H1 (cell line): ENCODE results near the gene MEI1. TPM values are rescaled to one million over a fixed set of nuclear protein-coding genes. Genes with fewer than 3 reads are reported as not detected.

ENCODE experiments used
- CTCF ChIA-PET: fragments of 300-600 bp; sonication (Branson Sonifier 250); formaldehyde crosslinking; loops from one replicate; lab custom pipeline; 2021; ENCODE audit not compliant: partially characterized antibody; lab: Charles Lee
- POLR2A ChIA-PET: fragments of 300-600 bp; sonication (Branson Sonifier 250); formaldehyde crosslinking; loops from one replicate; lab custom pipeline; 2021; ENCODE audit warnings: inconsistent platforms; ENCODE audit not compliant: partially characterized antibody; lab: Charles Lee
- DNase-seq, 2 experiments: peaks; one replicate each; pipeline versions ENCODE4 v3.0.0 to v3.0.0-alpha.2; 2010 to 2022; ENCODE audit warnings: low spot score in 2 of 2, low read depth in 1 of 2, mixed read lengths in 1 of 2
- FAIRE-seq: peaks from 2 replicates; lab custom pipeline; 2011; peaks lifted over from hg19 to GRCh38; lab: Jason Lieb, UNC
- H2AFZ ChIP-seq: 2 replicates; pipeline ENCODE4 v1.8.1; 2012; ENCODE audit warnings: low read length, inconsistent platforms
- H2AK5ac ChIP-seq: 2 replicates; pipeline ENCODE4 v1.6.1; 2013; ENCODE audit warnings: low read depth, low read length
- H2BK120ac ChIP-seq: replicated peaks from 2 replicates; pipeline ENCODE3; 2013; ENCODE audit warnings: low read depth, low read length, inconsistent platforms
- H2BK12ac ChIP-seq: 2 replicates; pipeline ENCODE4 v1.6.1; 2013; ENCODE audit warnings: low read depth, low read length
- H2BK15ac ChIP-seq: 2 replicates; pipeline ENCODE4 v1.6.1; 2013; ENCODE audit warnings: low read length
- H2BK20ac ChIP-seq: 2 replicates; pipeline ENCODE4 v1.6.1; 2013; ENCODE audit warnings: low read length
- H2BK5ac ChIP-seq: 2 replicates; pipeline ENCODE4 v1.6.1; 2013; ENCODE audit warnings: low read depth, low read length
- H3K14ac ChIP-seq: 2 replicates; pipeline ENCODE4 v1.6.1; 2013; ENCODE audit warnings: inconsistent platforms; ENCODE audit not compliant: insufficient read length
- H3K18ac ChIP-seq: 2 replicates; pipeline ENCODE4 v1.6.1; 2013; ENCODE audit warnings: low read length; ENCODE audit errors: extremely low read depth
- H3K23ac ChIP-seq: 2 replicates; pipeline ENCODE4 v1.6.1; 2013; ENCODE audit warnings: inconsistent platforms; ENCODE audit not compliant: insufficient read length
- H3K23me2 ChIP-seq: 2 replicates; pipeline ENCODE4 v1.6.1; 2013; ENCODE audit warnings: low read depth, low read length
- H3K27ac ChIP-seq: 2 replicates; pipeline ENCODE4 v1.6.1; 2011; ENCODE audit warnings: low read depth, low read length, inconsistent platforms
- H3K27me3 ChIP-seq, 4 experiments: replicated peaks in 1 of 4; 1 replicate in 1 of 4; 2 replicates in 3 of 4; pipeline versions ENCODE4 v1.6.1 to v1.8.1; 2011 to 2013; ENCODE audit warnings: low read length in 3 of 4, mild to moderate bottlenecking in 3 of 4, inconsistent platforms in 2 of 4, mixed read lengths in 2 of 4, moderate library complexity in 1 of 4; ENCODE audit not compliant: control insufficient read depth in 3 of 4, insufficient read depth in 3 of 4; ENCODE audit errors: extremely low read depth in 1 of 4
- H3K36me3 ChIP-seq, 4 experiments: 2 replicates each; pipeline versions ENCODE4 v1.6.1 to v1.8.1; 2011 to 2013; ENCODE audit warnings: mild to moderate bottlenecking in 4 of 4, low read length in 3 of 4, moderate library complexity in 2 of 4, control low read depth in 1 of 4, inconsistent platforms in 1 of 4; ENCODE audit not compliant: insufficient read depth in 4 of 4, control insufficient read depth in 2 of 4
- H3K4ac ChIP-seq: replicated peaks from 2 replicates; pipeline ENCODE3; 2013; ENCODE audit warnings: low read length, low read depth, mixed read lengths, inconsistent platforms; ENCODE audit not compliant: insufficient read length
- H3K4me1 ChIP-seq, 4 experiments: replicated peaks in 1 of 4; 1 replicate in 1 of 4; 2 replicates in 3 of 4; pipeline versions ENCODE4 v1.6.1 to v1.8.1; 2011 to 2013; ENCODE audit warnings: low read length in 3 of 4, inconsistent platforms in 2 of 4, mixed read lengths in 1 of 4; ENCODE audit not compliant: insufficient read depth in 4 of 4, control insufficient read depth in 3 of 4
- H3K4me2 ChIP-seq, 2 experiments: 2 replicates each; pipeline versions ENCODE4 v1.6.1 to v1.8.1; 2011 to 2013; ENCODE audit warnings: low read depth in 2 of 2, low read length in 2 of 2, control low read depth in 1 of 2, inconsistent platforms in 1 of 2, mild to moderate bottlenecking in 1 of 2; ENCODE audit not compliant: insufficient read depth in 1 of 2
- H3K4me3 ChIP-seq, 4 experiments: fragments of 200-600, 300-600 bp in 1 of 4; sonication (generic), shearing (Covaris generic), sonication (Bioruptor Twin) in 1 of 4; 2 replicates each; pipeline versions ENCODE4 v1.5.1 to v1.8.1; 2011 to 2016; ENCODE audit warnings: low read length in 4 of 4, low read depth in 3 of 4, control low read depth in 2 of 4, inconsistent platforms in 2 of 4, mild to moderate bottlenecking in 2 of 4, mixed read lengths in 1 of 4, moderate library complexity in 1 of 4; ENCODE audit not compliant: insufficient read depth in 2 of 4; ENCODE audit errors: extremely low read depth in 1 of 4
- H3K56ac ChIP-seq: replicated peaks from 2 replicates; pipeline ENCODE3; 2013; ENCODE audit warnings: low read depth, mild to moderate bottlenecking, mixed read lengths, low read length, inconsistent platforms; ENCODE audit not compliant: insufficient read length
- H3K79me1 ChIP-seq: 2 replicates; pipeline ENCODE4 v1.6.1; 2013; ENCODE audit warnings: low read depth, low read length, control low read depth
- H3K79me2 ChIP-seq, 2 experiments: 2 replicates each; pipeline versions ENCODE4 v1.6.1 to v1.8.1; 2012 to 2013; ENCODE audit warnings: low read length in 2 of 2, mild to moderate bottlenecking in 2 of 2, inconsistent platforms in 1 of 2; ENCODE audit not compliant: insufficient read depth in 2 of 2, control insufficient read depth in 1 of 2
- H3K9ac ChIP-seq, 4 experiments: replicated peaks in 1 of 4; 1 replicate in 1 of 4; 2 replicates in 3 of 4; pipeline versions ENCODE4 v1.6.1 to v1.8.1; 2011 to 2013; ENCODE audit warnings: low read depth in 3 of 4, low read length in 3 of 4, control low read depth in 2 of 4, mild to moderate bottlenecking in 2 of 4, moderate library complexity in 2 of 4, inconsistent platforms in 1 of 4; ENCODE audit errors: extremely low read depth in 1 of 4
- H3K9me3 ChIP-seq, 2 experiments: 2 replicates each; pipeline versions ENCODE4 v1.6.1 to v1.8.1; 2012 to 2013; ENCODE audit warnings: mild to moderate bottlenecking in 2 of 2, moderate library complexity in 2 of 2, control low read depth in 1 of 2, inconsistent platforms in 1 of 2, low read depth in 1 of 2, low read length in 1 of 2, mixed read lengths in 1 of 2; ENCODE audit not compliant: insufficient read depth in 2 of 2
- H4K20me1 ChIP-seq, 2 experiments: replicated peaks in 1 of 2; 2 replicates each; pipeline versions ENCODE3 to v1.8.1; 2011 to 2013; ENCODE audit warnings: inconsistent platforms in 2 of 2, low read length in 2 of 2, mild to moderate bottlenecking in 1 of 2; ENCODE audit not compliant: insufficient read depth in 2 of 2, control insufficient read depth in 1 of 2
- H4K5ac ChIP-seq: 2 replicates; pipeline ENCODE4 v1.6.1; 2013; ENCODE audit warnings: low read length, low read depth, mixed read lengths, inconsistent platforms; ENCODE audit not compliant: insufficient read length
- H4K8ac ChIP-seq: 2 replicates; pipeline ENCODE4 v1.8.0; 2013; ENCODE audit warnings: mild to moderate bottlenecking, moderate library complexity, low read length, inconsistent platforms; ENCODE audit not compliant: insufficient read depth; ENCODE audit errors: extremely low read depth
- H4K91ac ChIP-seq: replicated peaks from 2 replicates; pipeline ENCODE3; 2013; ENCODE audit warnings: low read length, mixed read lengths, inconsistent platforms; ENCODE audit not compliant: insufficient read length
- CHD2 ChIP-seq: IDR thresholded peaks from 2 replicates; pipeline ENCODE4 v1.6.1; 2012; ENCODE audit warnings: low read length, improper control_type of control experiment
- POU5F1 ChIP-seq: IDR thresholded peaks from 2 replicates; pipeline ENCODE4 v1.6.1; 2011; ENCODE audit warnings: low read depth, mild to moderate bottlenecking, low read length, moderate library complexity
- WGBS, 2 experiments: shearing (Covaris generic) in 1 of 2; methylation state at CpG; one replicate each; pipeline versions ENCODE4 v1.1.6 to v1.1.7; 2013 to 2015; ENCODE audit warnings: low lambda C conversion rate in 2 of 2, mixed read lengths in 2 of 2, inconsistent platforms in 1 of 2, low coverage in 1 of 2, missing lambda C conversion rate in 1 of 2; ENCODE audit not compliant: insufficient replicate concordance in 2 of 2, insufficient coverage in 1 of 2, insufficient read length in 1 of 2; ENCODE audit errors: extremely low coverage in 1 of 2, missing lambda C conversion rate in 1 of 2; 5-methylcytosine and 5-hydroxymethylcytosine counted together
- polyA plus RNA-seq, 7 experiments: library from polyadenylated mRNA; depleted of rRNA in 3 of 7; stranded (reverse) in 5 of 7; unstranded in 2 of 7; fragments of >200 nt in 5 of 7; fragments of 200-250 nt in 2 of 7; gene quantifications; 1 replicate in 5 of 7; 2 replicates in 1 of 7; 4 replicates in 1 of 7; pipeline versions ENCODE4 v1.2.1 to v1.2.3, GENCODE V29; 2011 to 2013; ENCODE audit warnings: missing spikeins in 2 of 7, mixed read lengths in 2 of 7
- total RNA-seq: library from RNA; stranded (reverse); fragmentation: NEBNext Ultra II Directional; extraction: Animal tissue kit (Norgen Biotek cat#: 25700); gene quantifications from 2 replicates; pipeline ENCODE4 v1.2.1, GENCODE V29; 2021
- TF ChIP-seq, protein P1 (sequence below): IDR thresholded peaks from 2 replicates; pipeline ENCODE4 v1.6.1; 2012; ENCODE audit warnings: low read length, inconsistent platforms

Gene MEI1
- total and polyA plus RNA-seq, 2 of the 8 experiments (the other 6 are each of a cell fraction or from before 2014, with no cell fraction given), result 0.27 to 0.54 TPM

DNA sequence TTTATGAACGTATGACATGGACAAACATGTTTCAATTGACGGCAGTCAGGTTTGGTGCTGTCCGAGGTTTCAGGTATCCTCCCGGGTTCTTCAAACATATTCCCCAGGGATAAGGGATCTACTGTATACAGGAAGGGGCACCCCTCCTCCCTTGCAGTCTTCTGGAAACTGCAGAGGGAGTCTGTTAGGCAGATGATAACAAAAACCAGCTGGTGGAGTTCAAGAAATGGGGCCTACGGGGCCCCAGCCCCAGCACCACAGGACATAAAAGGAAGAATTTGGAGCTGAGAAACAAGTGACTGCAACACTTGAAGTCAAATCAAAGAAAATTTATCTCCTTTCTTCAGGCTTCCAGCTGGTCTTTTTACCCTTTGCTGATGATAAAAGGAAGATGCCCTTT lies 42.7 kb upstream of the MEI1 start:
- WGBS, 2 experiments, result 93% methylated on average over 5 of the region's 5 CpGs; no CpG with 5 or more reads in 1 of the 2 experiments
- no peak overlapping the region for H4K91ac ChIP-seq
- H4K20me1 ChIP-seq, result peaks cover 2 to 8% of the 10 kb centered on the region in 2 experiments
- no peak overlapping the region for H2AK5ac ChIP-seq
- no peak overlapping the region for H2BK12ac ChIP-seq
- no peaks in the 10 kb centered on the region for H3K9me3 ChIP-seq
- peaks cover 65 to 93% (median 81%) of the 10 kb centered on the region in 4 experiments for H3K36me3 ChIP-seq
- H3K18ac ChIP-seq, result no peak overlapping the region
- no peak overlapping the region for H2BK20ac ChIP-seq
- no peak overlapping the region for H3K4me3 ChIP-seq
- H3K4ac ChIP-seq, result no peak overlapping the region
- H4K5ac ChIP-seq, result no peak overlapping the region
- no peak overlapping the region for H3K14ac ChIP-seq
- FAIRE-seq (no peak), DNase-seq (no peak)
- no peak overlapping the region for H3K9ac ChIP-seq
- H3K79me2 ChIP-seq, result no peaks in the 10 kb centered on the region
- no peak overlapping the region for H3K4me2 ChIP-seq
- H3K27me3 ChIP-seq, result no peaks in the 10 kb centered on the region
- H4K8ac ChIP-seq, result no peak overlapping the region
- H3K27ac ChIP-seq, result no peak overlapping the region
- ChIA-PET CTCF (interaction anchor here (0.9 to 2.1 kb wide), 3 partner anchors 8 to 10 kb away, joined by 3 to 5 read pairs (median 5); no protein-coding TSS in a partner anchor), POLR2A (interaction anchor here (0.7 to 16.5 kb wide), 5 partner anchors 9 to 144 kb away, joined by 3 to 129 read pairs (median 5); partner anchors contain the start of genes CCDC134 and XRCC6)
- TF ChIP-seq, protein P1, sequence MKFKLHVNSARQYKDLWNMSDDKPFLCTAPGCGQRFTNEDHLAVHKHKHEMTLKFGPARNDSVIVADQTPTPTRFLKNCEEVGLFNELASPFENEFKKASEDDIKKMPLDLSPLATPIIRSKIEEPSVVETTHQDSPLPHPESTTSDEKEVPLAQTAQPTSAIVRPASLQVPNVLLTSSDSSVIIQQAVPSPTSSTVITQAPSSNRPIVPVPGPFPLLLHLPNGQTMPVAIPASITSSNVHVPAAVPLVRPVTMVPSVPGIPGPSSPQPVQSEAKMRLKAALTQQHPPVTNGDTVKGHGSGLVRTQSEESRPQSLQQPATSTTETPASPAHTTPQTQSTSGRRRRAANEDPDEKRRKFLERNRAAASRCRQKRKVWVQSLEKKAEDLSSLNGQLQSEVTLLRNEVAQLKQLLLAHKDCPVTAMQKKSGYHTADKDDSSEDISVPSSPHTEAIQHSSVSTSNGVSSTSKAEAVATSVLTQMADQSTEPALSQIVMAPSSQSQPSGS, result no peak
- no peak for TF ChIP-seq POU5F1
- TF ChIP-seq CHD2, result no peak
- no peak overlapping the region for H2AFZ ChIP-seq
- H3K23me2 ChIP-seq, result no peaks in the 10 kb centered on the region
- no peak overlapping the region for H2BK5ac ChIP-seq
- no peak overlapping the region for H3K56ac ChIP-seq
- H3K4me1 ChIP-seq, result no peaks in the 10 kb centered on the region
- H2BK15ac ChIP-seq, result no peak overlapping the region
- H3K23ac ChIP-seq, result no peak overlapping the region
- no peaks in the 10 kb centered on the region; the same call in 1 of the 2 replicates for H3K79me1 ChIP-seq
- H2BK120ac ChIP-seq, result no peak overlapping the region
